Natural killer cell (primary cell): ENCODE data around the gene EIF1. TPM values are rescaled to one million over a fixed set of nuclear protein-coding genes. Genes with fewer than 3 reads are reported as not detected.

ENCODE experiments used
- ATAC-seq, 3 donors: fragments of 150-1000 bp in 2 of 3; fragments of 200-7000 bp in 1 of 3; cut with Tn5 transposase; 1 replicate in 1 of 3; 2 replicates in 2 of 3; pipeline ENCODE4 v1.10.0; 2021; ENCODE audit warnings: mild to moderate bottlenecking in 2 of 3, moderate library complexity in 2 of 3
- DNase-seq, 2 donors: peaks; one replicate each; pipeline versions ENCODE4 v3.0.0 to v3.0.0-alpha.2; 2013 to 2021; ENCODE audit warnings: mixed read lengths in 1 of 2
- H3K27ac ChIP-seq: one replicate; pipeline ENCODE4 v1.5.1; 2013; ENCODE audit warnings: mild to moderate bottlenecking, low read length
- H3K27me3 ChIP-seq: one replicate; pipeline ENCODE4 v1.6.1; 2013; ENCODE audit warnings: low read length; ENCODE audit not compliant: control insufficient read depth, insufficient read depth
- H3K36me3 ChIP-seq: one replicate; pipeline ENCODE4 v1.6.1; 2013; ENCODE audit warnings: low read length; ENCODE audit not compliant: control insufficient read depth, insufficient read depth
- H3K4me1 ChIP-seq: one replicate; pipeline ENCODE4 v1.6.1; 2013; ENCODE audit warnings: low read length; ENCODE audit not compliant: control insufficient read depth, insufficient read depth
- H3K4me3 ChIP-seq: one replicate; pipeline ENCODE4 v1.5.1; 2013; ENCODE audit warnings: low read length
- H3K9me3 ChIP-seq: one replicate; pipeline ENCODE4 v1.6.1; 2013; ENCODE audit warnings: low read length; ENCODE audit not compliant: control insufficient read depth, insufficient read depth
- H3K27ac Mint-ChIP-seq, 2 donors: one replicate each; pipeline ENCODE4 v1.8.0; 2022; ENCODE audit warnings: mild to moderate bottlenecking in 2 of 2, mixed read lengths in 2 of 2, moderate library complexity in 1 of 2
- H3K27me3 Mint-ChIP-seq, 2 donors: one replicate each; pipeline ENCODE4 v1.8.0; 2022; ENCODE audit warnings: low read depth in 2 of 2, mixed read lengths in 2 of 2
- H3K36me3 Mint-ChIP-seq: one replicate; pipeline ENCODE4 v1.8.0; 2022; ENCODE audit warnings: mixed read lengths
- H3K4me1 Mint-ChIP-seq, 2 donors: one replicate each; pipeline ENCODE4 v1.8.0; 2022; ENCODE audit warnings: mixed read lengths in 2 of 2
- H3K4me3 Mint-ChIP-seq: one replicate; pipeline ENCODE4 v1.8.0; 2022; ENCODE audit warnings: mild to moderate bottlenecking, moderate library complexity, mixed read lengths
- H3K9me3 Mint-ChIP-seq, 2 donors: one replicate each; pipeline ENCODE4 v1.8.0; 2022; ENCODE audit warnings: mixed read lengths in 2 of 2
- CTCF ChIP-seq: fragments of 200-600 bp; IDR thresholded peaks from one replicate; pipeline ENCODE4 v1.8.0; 2022; ENCODE audit warnings: antibody characterized with exemption
- WGBS: methylation state at CpG from one replicate; pipeline ENCODE4 v1.1.7; 2013; ENCODE audit warnings: missing lambda C conversion rate; ENCODE audit not compliant: insufficient coverage; 5-methylcytosine and 5-hydroxymethylcytosine counted together
- intact Hi-C: fragments of 100-400 bp; cut with micrococcal nuclease; formaldehyde crosslinking; loops from one replicate; pipeline ENCODE4 v1.14.2; 2022
- total RNA-seq, 4 donors: library from RNA; stranded (reverse); fragments of 120-200 nt in 1 of 4; gene quantifications; one replicate each; pipeline versions ENCODE4 v1.2.3 to v1.2.4, GENCODE V29; 2013 to 2022

Gene EIF1
- total RNA-seq, 3 donors from 2014 or later (not counting 1 experiment from before 2014, with no cell fraction given) = 2,034 to 2,368 (median 2,279) TPM

GRCh38 chr17:41680426-41681040 lies 8.2 kb upstream of the EIF1 start:
- Mint-ChIP-seq H3K27me3 (no peaks in the 10 kb centered on the region), H3K36me3 (no peaks in the 10 kb centered on the region), H3K9me3 (no peaks in the 10 kb centered on the region), H3K27ac (peak overlapping the region in 1 of 2 donors; percentile 92), H3K4me1 (peaks cover 17 to 22% of the 10 kb centered on the region in 2 donors), H3K4me3 (no peak overlapping the region)
- H3K4me3 ChIP-seq = no peak overlapping the region
- 93% methylated on average over 8 of the region's 10 CpGs for WGBS
- H3K9me3 ChIP-seq = no peaks in the 10 kb centered on the region
- no peaks in the 10 kb centered on the region for H3K36me3 ChIP-seq
- TF ChIP-seq CTCF = no peak
- ATAC-seq (no peak), DNase-seq (no peak)
- no peaks in the 10 kb centered on the region for H3K27me3 ChIP-seq
- H3K27ac ChIP-seq = no peak overlapping the region
- H3K4me1 ChIP-seq = peaks cover 25% of the 10 kb centered on the region
- intact Hi-C loops = no loop called here

GRCh38 chr17:41681776-41682175 lies 6.9 kb upstream of the EIF1 start:
- DNase-seq = no peak
- H3K4me1 ChIP-seq = peaks cover 20% of the 10 kb centered on the region
- Mint-ChIP-seq H3K36me3 (no peaks in the 10 kb centered on the region), H3K27me3 (no peaks in the 10 kb centered on the region), H3K27ac (peak overlapping the region in 1 of 2 donors; percentile 29), H3K4me3 (no peak overlapping the region), H3K9me3 (no peaks in the 10 kb centered on the region), H3K4me1 (peaks cover 17 to 22% of the 10 kb centered on the region in 2 donors)
- no peak for ATAC-seq
- no peaks in the 10 kb centered on the region for H3K36me3 ChIP-seq
- H3K4me3 ChIP-seq = no peak overlapping the region
- intact Hi-C loops = no loop called here
- no peaks in the 10 kb centered on the region for H3K9me3 ChIP-seq
- WGBS = 43% methylated on average over 3 of the region's 3 CpGs
- H3K27me3 ChIP-seq = no peaks in the 10 kb centered on the region
- TF ChIP-seq CTCF = no peak
- H3K27ac ChIP-seq = no peak overlapping the region

- H3K4me1 ChIP-seq = peaks cover 21% of the 10 kb centered on the region
- no peak overlapping the region for H3K27ac ChIP-seq
- Mint-ChIP-seq H3K36me3 (no peaks in the 10 kb centered on the region), H3K9me3 (no peaks in the 10 kb centered on the region), H3K27ac (peak overlapping the region in 1 of 2 donors; percentile 29), H3K4me3 (no peak overlapping the region), H3K4me1 (peaks cover 18 to 23% of the 10 kb centered on the region in 2 donors), H3K27me3 (no peaks in the 10 kb centered on the region)
- no peaks in the 10 kb centered on the region for H3K9me3 ChIP-seq
- intact Hi-C loops = no loop called here
- DNase-seq (no peak), ATAC-seq (no peak)
- no peak for TF ChIP-seq CTCF
- no peaks in the 10 kb centered on the region for H3K36me3 ChIP-seq
- H3K4me3 ChIP-seq = no peak overlapping the region
- no peaks in the 10 kb centered on the region for H3K27me3 ChIP-seq
- 72% methylated on average over 2 of the region's 5 CpGs for WGBS
Observed at GRCh38 chr17:41682631-41683030, 6.1 kb upstream of the EIF1 start.

GRCh38 chr17:41683441-41684007 lies 5.2 kb upstream of the EIF1 start:
- Mint-ChIP-seq H3K36me3 (no peaks in the 10 kb centered on the region), H3K4me3 (no peak overlapping the region), H3K4me1 (peaks cover 22 to 27% of the 10 kb centered on the region in 2 donors), H3K9me3 (no peaks in the 10 kb centered on the region), H3K27ac (no peak overlapping the region), H3K27me3 (no peaks in the 10 kb centered on the region)
- Histone ChIP-seq H3K36me3 (no peaks in the 10 kb centered on the region), H3K27ac (no peak overlapping the region), H3K4me3 (no peak overlapping the region), H3K9me3 (no peaks in the 10 kb centered on the region), H3K27me3 (no peaks in the 10 kb centered on the region), H3K4me1 (peaks cover 24% of the 10 kb centered on the region)
- WGBS = 89% methylated on average over 8 of the region's 8 CpGs
- DNase-seq = no peak
- intact Hi-C loops = no loop called here
- no peak for ATAC-seq
- TF ChIP-seq CTCF = no peak
